IPS-18a (cell line): Measurements from ENCODE around the gene NANOS3.

Source experiments
- H3K27ac ChIP-seq: one replicate; pipeline ENCODE4 v1.5.1; 2013; ENCODE audit warnings: low read length
- H3K27me3 ChIP-seq: one replicate; pipeline ENCODE4 v1.6.1; 2013; ENCODE audit warnings: mild to moderate bottlenecking, low read length; ENCODE audit not compliant: control insufficient read depth, insufficient read depth
- H3K36me3 ChIP-seq: one replicate; pipeline ENCODE4 v1.6.1; 2013; ENCODE audit warnings: low read depth, low read length; ENCODE audit not compliant: control insufficient read depth
- H3K4me1 ChIP-seq: one replicate; pipeline ENCODE4 v1.6.1; 2013; ENCODE audit warnings: low read depth, low read length; ENCODE audit not compliant: control insufficient read depth
- H3K4me3 ChIP-seq: one replicate; pipeline ENCODE4 v1.5.1; 2013; ENCODE audit warnings: low read length
- H3K9ac ChIP-seq: one replicate; pipeline ENCODE4 v1.6.1; 2013; ENCODE audit warnings: mild to moderate bottlenecking, low read length, moderate library complexity
- H3K9me3 ChIP-seq: one replicate; pipeline ENCODE4 v1.6.1; 2013; ENCODE audit warnings: low read depth, low read length; ENCODE audit not compliant: control insufficient read depth

Gene NANOS3

DNA sequence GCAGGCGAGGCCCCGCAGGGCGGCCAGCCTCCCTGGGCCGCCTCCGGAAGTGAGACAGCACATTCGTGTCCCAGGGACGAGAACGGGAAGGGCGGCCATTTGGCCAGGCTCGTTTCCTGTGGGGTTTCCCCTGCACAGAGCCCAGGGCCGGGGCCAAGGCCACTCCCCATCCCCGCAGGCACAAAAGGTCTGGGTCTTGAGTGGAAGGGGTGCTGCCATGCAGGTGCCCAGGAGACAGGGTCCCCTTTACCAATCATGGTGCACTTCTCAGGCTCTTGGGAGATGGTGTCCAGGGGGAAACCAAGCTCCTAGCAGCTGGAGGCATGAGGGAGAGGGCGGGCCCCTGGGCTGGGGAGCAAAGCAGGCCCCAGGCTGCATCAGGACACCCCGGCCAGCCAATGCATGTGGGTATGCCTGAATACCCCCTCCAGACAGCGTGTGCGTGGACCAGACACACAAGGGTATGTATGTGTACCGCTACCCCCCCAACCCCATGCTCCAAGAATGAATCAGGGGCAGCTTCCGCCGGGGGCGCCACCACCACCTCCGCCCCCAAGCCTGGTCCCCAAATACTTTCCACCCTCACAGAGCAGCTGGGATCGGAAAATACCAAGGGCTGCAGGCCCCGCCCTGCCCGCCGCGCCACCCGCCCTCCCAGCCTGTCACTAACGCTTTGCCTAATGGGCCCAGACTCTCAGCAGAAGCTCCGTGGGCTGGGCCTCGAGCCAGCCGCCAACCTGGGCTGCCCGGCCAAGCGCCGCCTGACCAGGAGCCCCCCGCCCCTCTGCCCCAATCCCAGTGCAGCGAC, 37.6 kb upstream of the NANOS3 start:
- H3K4me1 ChIP-seq, result peaks cover 14% of the 10 kb centered on the region
- no peaks in the 10 kb centered on the region for H3K36me3 ChIP-seq
- no peak overlapping the region for H3K4me3 ChIP-seq
- no peaks in the 10 kb centered on the region for H3K9me3 ChIP-seq
- H3K27ac ChIP-seq, result no peak overlapping the region
- H3K27me3 ChIP-seq, result no peaks in the 10 kb centered on the region
- no peak overlapping the region for H3K9ac ChIP-seq

GRCh38 chr19:13839938-13840304, 37.0 kb upstream of the NANOS3 start:
- H3K27ac ChIP-seq, result no peak overlapping the region
- H3K9ac ChIP-seq, result no peak overlapping the region
- H3K27me3 ChIP-seq, result no peaks in the 10 kb centered on the region
- H3K4me3 ChIP-seq, result no peak overlapping the region
- no peaks in the 10 kb centered on the region for H3K9me3 ChIP-seq
- H3K36me3 ChIP-seq, result no peaks in the 10 kb centered on the region
- H3K4me1 ChIP-seq, result peaks cover 14% of the 10 kb centered on the region

- no peak overlapping the region for H3K9ac ChIP-seq
- H3K9me3 ChIP-seq, result no peaks in the 10 kb centered on the region
- no peak overlapping the region for H3K27ac ChIP-seq
- no peak overlapping the region for H3K4me3 ChIP-seq
- no peaks in the 10 kb centered on the region for H3K27me3 ChIP-seq
- H3K36me3 ChIP-seq, result no peaks in the 10 kb centered on the region
- peaks cover 14% of the 10 kb centered on the region for H3K4me1 ChIP-seq
Measured at GRCh38 chr19:13840305-13841085, 36.4 kb upstream of the NANOS3 start.

DNA sequence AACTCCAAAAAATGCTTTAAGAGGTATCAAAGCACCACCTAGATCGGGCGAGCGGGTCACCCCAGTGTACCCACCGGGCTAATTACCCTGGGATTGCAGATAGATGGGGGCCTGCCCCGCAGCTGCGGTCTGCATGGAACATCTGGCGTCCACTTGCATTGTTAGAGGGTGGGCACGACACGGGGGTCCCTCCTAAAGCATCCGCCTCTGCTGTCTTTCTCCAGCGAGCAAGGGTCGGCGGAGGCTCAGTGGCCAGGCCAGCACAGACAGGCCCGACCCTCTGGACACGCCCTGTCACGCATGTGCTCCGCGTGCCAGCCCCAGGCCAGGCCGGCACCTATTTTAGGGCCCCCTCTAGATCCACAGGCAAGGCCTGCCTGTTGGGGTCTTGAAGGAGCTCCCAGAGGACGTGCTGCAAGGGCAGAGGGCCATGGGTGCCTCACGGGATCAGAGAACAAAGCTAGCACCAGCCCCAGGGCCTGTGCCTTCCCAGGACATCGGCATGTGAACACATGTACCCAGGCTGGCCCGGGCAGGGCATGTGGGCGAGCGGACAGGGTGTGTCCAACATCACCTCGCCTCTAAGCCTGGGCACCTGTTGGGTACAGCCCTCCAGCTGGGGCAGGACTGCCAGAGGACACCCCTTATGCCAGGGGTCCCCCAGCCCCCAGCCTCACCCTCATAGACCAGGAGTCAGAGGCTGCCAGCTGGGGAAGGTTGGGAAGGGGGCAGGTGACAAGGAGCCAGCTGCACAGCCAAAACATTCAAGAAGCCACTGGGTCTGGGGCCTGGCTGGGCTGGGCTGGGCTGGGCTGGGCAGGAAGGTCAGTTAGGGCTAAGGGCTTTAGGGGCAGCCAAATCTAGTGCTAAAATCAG, 35.6 kb upstream of the NANOS3 start:
- H3K9ac ChIP-seq, result peak overlapping the region; percentile 39
- H3K27ac ChIP-seq, result no peak overlapping the region
- H3K36me3 ChIP-seq, result no peaks in the 10 kb centered on the region
- H3K4me3 ChIP-seq, result peak overlapping the region; percentile 58
- H3K27me3 ChIP-seq, result no peaks in the 10 kb centered on the region
- H3K4me1 ChIP-seq, result peaks cover 14% of the 10 kb centered on the region
- no peaks in the 10 kb centered on the region for H3K9me3 ChIP-seq

GRCh38 chr19:13841962-13842290, 35.0 kb upstream of the NANOS3 start:
- peaks cover 18% of the 10 kb centered on the region for H3K4me1 ChIP-seq

DNA sequence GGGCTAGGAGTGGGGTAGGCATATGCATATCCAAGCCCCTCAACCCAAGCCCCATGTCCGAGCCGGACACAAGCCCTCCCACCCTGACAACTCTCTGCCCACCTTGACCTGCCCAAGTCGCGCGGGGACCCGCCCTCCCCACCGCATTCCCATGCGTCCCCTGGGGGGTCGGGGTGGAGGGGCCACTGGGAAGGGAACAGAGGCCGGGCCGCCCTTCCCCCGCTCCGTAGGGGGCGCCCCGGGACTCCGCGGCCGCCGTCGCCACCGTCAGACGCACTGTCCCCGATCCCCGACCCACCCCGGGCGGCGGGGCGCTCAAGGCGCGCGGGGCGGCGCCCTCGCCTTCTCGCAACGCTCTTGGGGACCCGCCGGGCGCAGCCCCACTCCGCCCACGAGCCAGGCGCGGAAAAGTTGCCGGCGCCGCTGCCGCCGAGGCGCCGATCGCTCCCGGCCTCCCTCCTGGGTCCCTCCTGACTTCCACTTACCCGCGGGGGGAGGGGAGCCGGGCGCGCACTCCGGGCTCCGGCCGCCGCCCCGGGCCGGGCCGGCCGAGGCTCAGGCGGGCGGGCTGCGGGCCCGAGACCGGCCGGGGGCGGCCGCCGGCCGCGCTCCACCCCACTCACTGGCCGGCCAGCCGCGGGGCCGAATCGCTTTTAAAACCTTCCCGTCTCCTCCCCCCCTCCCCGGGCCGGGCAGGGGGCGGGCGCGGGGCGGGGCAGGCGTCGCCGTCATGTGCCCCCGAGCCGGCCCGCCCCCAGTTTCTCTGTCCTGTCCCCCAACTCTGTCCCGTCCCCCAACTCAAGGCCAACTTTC, 34.4 kb upstream of the NANOS3 start:
- H3K9me3 ChIP-seq, result no peaks in the 10 kb centered on the region
- peak overlapping the region; percentile 48 for H3K9ac ChIP-seq
- H3K27ac ChIP-seq, result no peak overlapping the region
- no peaks in the 10 kb centered on the region for H3K27me3 ChIP-seq
- H3K4me1 ChIP-seq, result peaks cover 19% of the 10 kb centered on the region
- H3K4me3 ChIP-seq, result peak overlapping the region; percentile 58
- no peaks in the 10 kb centered on the region for H3K36me3 ChIP-seq

More at GRCh38 chr19:13841962-13842290, 35.0 kb upstream of the NANOS3 start:
- Histone ChIP-seq H3K36me3 (no peaks in the 10 kb centered on the region), H3K9me3 (no peaks in the 10 kb centered on the region), H3K27me3 (no peaks in the 10 kb centered on the region), H3K27ac (no peak overlapping the region), H3K4me3 (peak overlapping the region; percentile 58), H3K9ac (peak overlapping the region; percentile 39)

GRCh38 chr19:13843104-13843921, 33.6 kb upstream of the NANOS3 start:
- Histone ChIP-seq H3K9me3 (no peaks in the 10 kb centered on the region), H3K27me3 (no peaks in the 10 kb centered on the region), H3K36me3 (no peaks in the 10 kb centered on the region), H3K4me1 (peaks cover 19% of the 10 kb centered on the region), H3K9ac (peak overlapping the region; percentile 48), H3K27ac (no peak overlapping the region), H3K4me3 (peak overlapping the region; percentile 58)

DNA sequence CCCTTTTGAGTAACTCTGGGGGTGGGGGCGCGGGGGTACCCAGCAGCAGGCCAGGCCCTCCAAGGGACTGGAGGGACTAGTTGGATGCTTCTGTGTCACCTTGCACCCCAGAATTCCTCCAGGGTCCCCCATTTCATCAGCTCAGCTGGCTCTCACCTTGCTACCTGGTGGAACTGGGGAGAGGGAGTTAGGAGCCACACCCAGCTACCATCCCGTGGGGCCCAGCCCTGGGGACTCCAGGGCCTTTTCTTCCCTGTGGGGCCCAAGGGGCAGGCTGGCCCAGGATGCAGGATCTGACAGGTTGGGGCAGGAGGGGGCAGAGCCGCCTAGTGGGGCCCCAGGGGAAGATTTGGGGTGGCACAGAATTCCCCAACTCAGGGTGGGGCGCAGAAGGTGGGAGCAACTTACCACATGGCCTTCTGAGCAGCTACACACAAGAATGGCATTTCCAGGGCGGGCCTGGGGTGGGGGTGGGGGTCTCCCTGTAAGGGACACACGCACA, 32.8 kb upstream of the NANOS3 start:
- Histone ChIP-seq H3K9me3 (no peaks in the 10 kb centered on the region), H3K9ac (no peak overlapping the region), H3K27ac (no peak overlapping the region), H3K36me3 (no peaks in the 10 kb centered on the region), H3K4me1 (peaks cover 19% of the 10 kb centered on the region), H3K27me3 (no peaks in the 10 kb centered on the region), H3K4me3 (no peak overlapping the region)

- Histone ChIP-seq H3K9me3 (no peaks in the 10 kb centered on the region), H3K4me3 (peak overlapping the region; percentile 76), H3K9ac (peak overlapping the region; percentile 98), H3K36me3 (no peaks in the 10 kb centered on the region), H3K27ac (peak overlapping the region; percentile 89), H3K27me3 (no peaks in the 10 kb centered on the region), H3K4me1 (peaks cover 23% of the 10 kb centered on the region)
Measured at GRCh38 chr19:13846557-13847406, 30.2 kb upstream of the NANOS3 start.
